HepG2 (cell line): ENCODE measurements around the gene GTF2F2. TPM values are rescaled to one million over a fixed set of nuclear protein-coding genes. Genes with fewer than 3 reads are reported as not detected.

Experiments used
- ATAC-seq: fragments of 200-7000 bp; cut with Tn5 transposase; 3 replicates; pipeline ENCODE4 v1.9.1; 2020; ENCODE audit warnings: mild to moderate bottlenecking, moderate library complexity
- BruUV-seq: library from RNA; stranded (reverse); fragments of 400-500 nt; replicated peaks from 2 replicates; lab custom pipeline; 2021; lab: Mats Ljungman, UMichigan
- CTCF ChIA-PET: fragments of 300-600 bp; formaldehyde crosslinking; extraction: SDS; loops from one replicate; lab custom pipeline; 2021; ENCODE audit warnings: low total read pairs, inconsistent platforms, low intra/inter-chr PET ratio; lab: Yijun Ruan, JAX
- POLR2A ChIA-PET: fragments of 350-600 bp; sonication (Branson Sonifier 250); formaldehyde crosslinking; loops from one replicate; lab custom pipeline; 2020; ENCODE audit warnings: antibody characterized with exemption, inconsistent platforms; lab: Yijun Ruan, JAX
- DNase-seq: peaks from one replicate; pipeline ENCODE4 v3.0.0-alpha.2; 2015; ENCODE audit warnings: low spot score
- FAIRE-seq: peaks from 3 replicates; lab custom pipeline; 2011; peaks lifted over from hg19 to GRCh38; lab: Jason Lieb, UNC
- H2AFZ ChIP-seq: one replicate; pipeline ENCODE4 v1.6.1; 2011; ENCODE audit warnings: low read length, inconsistent platforms
- H3K27ac ChIP-seq: fragments of 300-600 bp; 3 replicates; pipeline ENCODE4 v1.8.0; 2011; ENCODE audit warnings: mixed run types, mild to moderate bottlenecking, mixed read lengths, low read length, inconsistent platforms; ENCODE audit not compliant: insufficient read depth; ENCODE audit errors: extremely low read length
- H3K27me3 ChIP-seq, 2 experiments: fragments of 200-600 bp in 1 of 2; 2 replicates in 1 of 2; 3 replicates in 1 of 2; pipeline versions ENCODE4 v1.6.0 to v1.8.0; 2011; ENCODE audit warnings: low read length in 2 of 2, mild to moderate bottlenecking in 2 of 2, moderate library complexity in 2 of 2, inconsistent platforms in 1 of 2; ENCODE audit not compliant: insufficient read depth in 2 of 2, control insufficient read depth in 1 of 2
- H3K36me3 ChIP-seq, 2 experiments: fragments of 200-600 bp in 1 of 2; replicated peaks in 1 of 2; 2 replicates in 1 of 2; 3 replicates in 1 of 2; pipeline versions ENCODE4 v1.5.1 to v1.8.0; 2011; ENCODE audit warnings: low read length in 2 of 2, inconsistent platforms in 1 of 2; ENCODE audit not compliant: insufficient read depth in 2 of 2, control insufficient read depth in 1 of 2
- H3K4me1 ChIP-seq: 2 replicates; pipeline ENCODE4 v1.5.1; 2012; ENCODE audit warnings: low read length, inconsistent platforms; ENCODE audit not compliant: insufficient read depth
- H3K4me2 ChIP-seq: 2 replicates; pipeline ENCODE4 v1.6.0; 2011; ENCODE audit warnings: low read depth, low read length, inconsistent platforms
- H3K4me3 ChIP-seq, 3 experiments: fragments of 200-600 bp in 1 of 3; sonication (generic), shearing (Covaris generic) in 1 of 3; replicated peaks in 1 of 3; 2 replicates each; pipeline ENCODE4 v1.5.1; 2011 to 2016; ENCODE audit warnings: low read length in 3 of 3, inconsistent platforms in 2 of 3, low read depth in 2 of 3, mild to moderate bottlenecking in 2 of 3, control low read depth in 1 of 3, mixed read lengths in 1 of 3; ENCODE audit not compliant: insufficient read depth in 1 of 3
- H3K79me2 ChIP-seq: one replicate; pipeline ENCODE4 v1.6.1; 2011; ENCODE audit warnings: low read length, inconsistent platforms; ENCODE audit not compliant: insufficient read depth
- H3K9ac ChIP-seq: 2 replicates; pipeline ENCODE4 v1.6.0; 2011; ENCODE audit warnings: mild to moderate bottlenecking, low read depth, low read length, inconsistent platforms; ENCODE audit not compliant: insufficient read depth
- H3K9me3 ChIP-seq: 2 replicates; pipeline ENCODE4 v1.5.1; 2012; ENCODE audit warnings: mild to moderate bottlenecking, low read length
- H4K20me1 ChIP-seq: 2 replicates; pipeline ENCODE4 v1.6.0; 2011; ENCODE audit warnings: inconsistent platforms, mild to moderate bottlenecking, low read length, moderate library complexity; ENCODE audit not compliant: insufficient read depth
- CHD4 ChIP-seq: fragments of 200-600 bp; sonication (generic); IDR thresholded peaks from 2 replicates; pipeline ENCODE4 v1.7.0; 2017; ENCODE audit warnings: mild to moderate bottlenecking, low read length, borderline replicate concordance
- DRAP1 ChIP-seq: IDR thresholded peaks from 2 replicates; pipeline ENCODE4 v1.6.1; 2016; ENCODE audit warnings: missing genetic modification reagents, missing compliant biosample characterization
- ETV6 ChIP-seq: sonication (generic); formaldehyde crosslinking; conservative IDR thresholded peaks from 2 replicates; pipeline ENCODE4 v1.4.0; 2020; ENCODE audit warnings: missing genetic modification reagents
- GMEB1 ChIP-seq: sonication (generic); formaldehyde crosslinking; IDR thresholded peaks from 2 replicates; pipeline ENCODE4 v1.5.1; 2020; ENCODE audit warnings: missing genetic modification reagents, mild to moderate bottlenecking, borderline replicate concordance
- GPN1 ChIP-seq: sonication (generic); formaldehyde crosslinking; IDR thresholded peaks from 2 replicates; pipeline ENCODE4 v1.5.1; 2020; ENCODE audit warnings: missing genetic modification reagents, borderline replicate concordance
- HMG20A ChIP-seq: IDR thresholded peaks from 2 replicates; pipeline ENCODE4 v1.6.1; 2016; ENCODE audit warnings: borderline replicate concordance
- HMGA1 ChIP-seq: sonication (generic); formaldehyde crosslinking; conservative IDR thresholded peaks from 2 replicates; pipeline ENCODE4 v1.4.0; 2020; ENCODE audit warnings: missing genetic modification reagents
- KLF16 ChIP-seq, 2 experiments: sonication (generic) in 1 of 2; formaldehyde crosslinking in 1 of 2; IDR thresholded peaks; 2 replicates each; pipeline versions ENCODE4 v1.6.1 to v1.8.0; 2016 to 2023; ENCODE audit warnings: missing genetic modification reagents in 2 of 2, missing compliant biosample characterization in 1 of 2
- RFX3 ChIP-seq: IDR thresholded peaks from 2 replicates; pipeline ENCODE4 v1.6.1; 2016; ENCODE audit warnings: missing biosample characterization, missing genetic modification reagents
- TBP ChIP-seq: sonication (generic); formaldehyde crosslinking; IDR thresholded peaks from 2 replicates; pipeline ENCODE4 v1.5.0; 2020; ENCODE audit warnings: missing genetic modification reagents
- UBTF ChIP-seq: sonication (generic); formaldehyde crosslinking; IDR thresholded peaks from 2 replicates; pipeline ENCODE4 v1.4.0; 2020; ENCODE audit warnings: mild to moderate bottlenecking, missing genetic modification reagents
- ZBTB49 ChIP-seq: sonication (generic); formaldehyde crosslinking; IDR thresholded peaks from 2 replicates; pipeline ENCODE4 v1.4.0; 2020; ENCODE audit warnings: missing genetic modification reagents, borderline replicate concordance
- ZNF562 ChIP-seq: sonication (generic); formaldehyde crosslinking; IDR thresholded peaks from 2 replicates; pipeline ENCODE4 v1.8.0; 2022; ENCODE audit warnings: missing genetic modification reagents, borderline replicate concordance
- ZNF747 ChIP-seq: sonication (generic); formaldehyde crosslinking; IDR thresholded peaks from 2 replicates; pipeline ENCODE4 v1.8.1; 2023; ENCODE audit warnings: missing genetic modification reagents, mild to moderate bottlenecking, borderline replicate concordance
- ZNF749 ChIP-seq: sonication (generic); formaldehyde crosslinking; IDR thresholded peaks from 2 replicates; pipeline ENCODE4 v1.8.0; 2022; ENCODE audit warnings: mild to moderate bottlenecking, missing genetic modification reagents, moderate library complexity, borderline replicate concordance
- WGBS: methylation state at CpG from one replicate; pipeline ENCODE4 v1.1.6; 2017; ENCODE audit warnings: low lambda C conversion rate; 5-methylcytosine and 5-hydroxymethylcytosine counted together
- in situ Hi-C: cut with HindIII; loops from 2 replicates; pipeline ENCODE4 v1.10.0; 2017; ENCODE audit warnings: low pct_unique_long_range_greater_than_20kb; ENCODE audit not compliant: extremely low pct_ligation_motif_present
- intact Hi-C: fragments of 100-400 bp; cut with micrococcal nuclease; formaldehyde crosslinking; loops from one replicate; pipeline ENCODE4 v1.10.0; 2022; ENCODE audit not compliant: unreplicated experiment
- polyA plus RNA-seq, 8 experiments: library from polyadenylated mRNA; depleted of rRNA in 3 of 8; stranded (reverse) in 7 of 8; unstranded in 1 of 8; fragments of >200 nt; fragmentation: Illumina TruSeq in 4 of 8; extraction: Trizol in 4 of 8; gene quantifications; 2 replicates each; pipeline versions ENCODE4 v1.2.1 to v1.2.3, GENCODE V29; 2011 to 2016; ENCODE audit warnings: low read depth in 4 of 8, missing spikeins in 1 of 8, mixed read lengths in 1 of 8; ENCODE audit not compliant: insufficient read depth in 1 of 8
- total RNA-seq, 5 experiments: library from RNA; depleted of rRNA; stranded (reverse); fragments of >200 nt; fragmentation: Illumina TruSeq; extraction: Trizol; gene quantifications; 2 replicates each; pipeline ENCODE4 v1.2.3, GENCODE V29; 2016; ENCODE audit warnings: low read depth in 1 of 5

The GTF2F2 gene
- total and polyA plus RNA-seq, 2 of the 13 experiments (the other 11 are each of a cell fraction or from before 2014, with no cell fraction given): 10.6 to 32.8 TPM

GRCh38 chr13:45289936-45290563 lies 169.7 kb downstream of the GTF2F2 start:
- Histone ChIP-seq H3K9ac (no peak overlapping the region), H4K20me1 (no peaks in the 10 kb centered on the region), H3K4me1 (no peaks in the 10 kb centered on the region), H3K4me2 (no peak overlapping the region), H2AFZ (no peak overlapping the region), H3K9me3 (no peaks in the 10 kb centered on the region), H3K27me3 (no peaks in the 10 kb centered on the region), H3K79me2 (no peaks in the 10 kb centered on the region), H3K4me3 (no peak overlapping the region), H3K27ac (no peak overlapping the region), H3K36me3 (peaks cover 0 to 11% of the 10 kb centered on the region in 2 experiments; a peak in 2 of 5 replicates)
- DNase-seq (no peak), ATAC-seq (no peak), FAIRE-seq (no peak)
- CTCF ChIA-PET: no interaction called here
- POLR2A ChIA-PET: no interaction called here
- WGBS: 88% methylated on average over 3 of the region's 3 CpGs
- in situ Hi-C loops: no loop called here
- BruUV-seq: no TSS peak
- TF ChIP-seq ZNF749 (CRISPR knock-in tag) (no peak), GMEB1 (no peak), TBP (CRISPR knock-in tag) (no peak), ETV6 (CRISPR knock-in tag) (no peak), DRAP1 (CRISPR knock-in tag) (no peak), UBTF (CRISPR knock-in tag) (no peak), ZNF562 (CRISPR knock-in tag) (no peak), ZNF747 (CRISPR knock-in tag) (no peak), RFX3 (no peak), ZBTB49 (CRISPR knock-in tag) (no peak), HMG20A (CRISPR knock-in tag) (no peak), KLF16 (CRISPR knock-in tag; IDR thresholded peaks at IDR 0.05) (no peak), CHD4 (no peak), HMGA1 (no peak), GPN1 (CRISPR knock-in tag) (no peak)
- intact Hi-C loops: no loop called here
